Measurements from ENCODE around the gene MYBPC2.
"Not testable (repeated sequence)": the region's sequence is repeated elsewhere in the genome, so short reads cannot be mapped to it uniquely, and the experiment has no call there.

Gene MYBPC2

DNA sequence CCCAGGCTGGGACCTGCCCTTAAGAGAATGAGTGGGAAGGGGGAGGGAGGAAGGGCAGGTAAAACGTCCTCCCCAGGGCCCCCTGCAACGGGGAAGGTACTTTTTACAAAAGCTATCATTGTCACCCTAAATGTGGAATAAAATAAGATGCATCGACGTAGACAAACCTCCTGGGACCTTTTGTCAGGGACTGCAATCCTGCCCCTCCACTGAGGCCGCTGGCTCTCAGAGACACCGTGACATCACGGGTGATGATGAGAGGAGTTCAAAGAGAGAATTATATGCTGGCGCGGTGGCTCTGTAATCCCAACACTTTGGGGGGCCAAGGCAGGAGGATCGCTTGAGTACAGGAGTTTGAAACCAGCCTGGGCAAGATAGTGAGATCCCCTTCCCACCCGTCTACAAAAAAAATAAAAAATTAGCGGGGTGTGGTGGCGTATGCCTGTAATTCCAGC, 1.8 kb upstream of the MYBPC2 start:
- no peak for DNase-seq

GRCh38 chr19:50431343-50432220, 1.1 kb upstream of the MYBPC2 start:
- peak; percentile 88 for DNase-seq

DNA sequence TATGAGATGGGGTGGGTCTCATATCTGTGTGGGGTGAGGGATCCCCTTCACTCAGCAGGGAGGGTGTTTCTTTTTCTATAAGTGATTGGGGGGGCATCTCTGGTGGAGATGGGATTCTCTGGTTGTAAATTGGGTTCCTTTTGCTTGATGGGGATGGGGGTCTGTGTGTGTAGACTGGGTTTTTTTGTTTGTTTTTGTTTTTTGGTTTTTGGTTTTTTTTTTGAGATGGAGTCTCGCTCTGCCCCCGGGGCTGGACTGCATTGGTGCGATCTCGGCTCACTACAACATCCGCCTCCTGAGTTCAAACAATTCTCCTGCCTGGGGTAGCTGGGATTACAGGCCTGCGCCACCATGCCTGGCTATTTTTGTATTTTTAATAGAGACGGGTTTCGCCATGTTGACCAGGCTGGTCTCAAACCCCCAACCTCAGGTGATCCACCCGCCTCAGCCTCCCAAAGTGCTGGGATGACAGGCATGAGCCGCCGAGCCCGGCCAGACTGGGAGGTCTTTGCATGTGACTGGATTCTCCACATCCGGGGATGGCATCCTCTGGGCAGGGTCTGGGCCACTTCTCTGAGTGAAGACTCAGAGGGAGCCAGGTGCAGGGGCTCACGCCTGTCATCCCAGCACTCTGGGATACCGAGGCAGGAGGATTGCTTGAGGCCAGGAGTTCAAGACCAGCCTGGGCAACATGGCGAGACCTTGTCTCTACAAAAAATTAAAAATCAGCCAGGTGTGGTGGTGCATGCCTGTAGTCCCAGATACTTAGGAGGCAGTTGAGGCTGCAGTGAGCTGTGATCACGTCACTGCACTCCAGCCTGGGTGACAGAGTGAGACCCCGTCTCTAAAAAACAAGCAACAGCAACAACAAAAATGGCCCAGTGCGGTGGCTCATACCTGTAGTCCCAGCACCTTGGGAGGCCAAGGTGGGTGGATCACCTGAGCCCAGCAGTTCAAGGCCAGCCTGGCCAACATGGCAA, 799 bp downstream of the MYBPC2 start:
- DNase-seq: no peak

DNA sequence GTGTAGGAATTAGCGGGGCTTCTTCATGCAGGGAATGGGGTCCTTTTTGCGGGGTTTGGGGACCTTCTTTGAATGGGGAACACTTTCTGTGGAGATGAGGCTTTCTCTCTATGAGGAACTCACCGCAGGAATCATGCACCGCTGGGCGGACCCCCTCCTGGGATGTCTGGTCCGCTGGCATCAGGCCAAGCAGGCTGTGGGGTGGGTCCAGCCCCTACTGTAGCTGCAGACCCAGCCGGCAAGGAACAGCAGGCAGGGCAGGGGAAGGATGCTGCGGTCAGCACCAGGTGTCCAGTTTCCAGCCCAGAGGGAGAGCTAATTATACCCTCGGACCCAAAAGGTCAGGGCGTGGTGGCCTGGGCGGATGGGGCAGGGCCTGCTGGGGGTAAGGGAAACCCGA, 1.8 kb downstream of the MYBPC2 start:
- no peak for DNase-seq

DNA sequence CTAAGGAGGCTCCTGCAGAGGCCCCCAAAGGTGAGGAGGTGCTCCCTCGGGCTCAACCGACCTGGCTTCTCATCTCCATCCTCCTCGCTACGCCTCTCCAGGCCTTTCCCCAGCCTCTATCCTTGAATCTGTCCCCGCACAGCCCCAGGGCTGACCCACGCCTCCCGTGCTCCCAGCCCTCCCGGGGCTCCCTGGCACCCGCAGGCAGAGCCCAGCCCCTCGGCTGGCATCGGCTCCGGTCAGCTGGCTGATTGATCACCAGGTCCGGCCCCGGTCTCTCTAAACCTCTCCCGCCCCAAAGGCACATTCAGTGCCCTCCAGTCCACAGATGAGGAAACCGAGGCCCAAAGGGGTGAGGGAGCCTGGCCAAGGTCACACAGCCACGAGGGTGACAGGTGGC, 2.5 kb downstream of the MYBPC2 start:
- no peak for DNase-seq

- DNase-seq: no peak
Measured at GRCh38 chr19:50435627-50436026, 2.9 kb downstream of the MYBPC2 start.

DNA sequence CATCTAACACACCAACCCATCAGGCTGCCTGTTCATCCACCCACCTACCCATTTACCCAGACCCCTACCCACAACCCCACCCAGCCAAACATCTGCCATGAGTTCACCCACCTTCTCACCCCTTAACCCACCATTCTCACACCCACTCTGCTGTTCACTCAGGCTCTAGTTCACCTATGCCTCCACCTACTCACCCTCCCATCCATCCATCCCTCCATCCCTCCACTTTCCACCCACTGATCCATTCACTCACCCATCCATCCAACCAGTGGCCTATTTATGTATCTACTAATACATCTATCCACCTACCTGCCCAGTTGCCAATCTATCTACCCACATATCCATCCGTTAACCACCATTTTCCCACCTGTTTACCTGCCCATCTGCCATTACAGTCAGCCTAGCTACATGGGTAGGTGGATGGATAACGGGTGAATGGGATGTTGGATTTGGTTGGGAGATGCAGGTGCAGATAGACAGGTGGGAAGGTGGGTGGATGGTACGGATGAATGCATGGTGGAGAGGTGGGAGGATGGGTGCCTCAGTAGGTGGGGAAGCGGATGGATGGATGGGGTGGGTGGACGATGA, 5.3 kb downstream of the MYBPC2 start:
- DNase-seq: no peak

DNA sequence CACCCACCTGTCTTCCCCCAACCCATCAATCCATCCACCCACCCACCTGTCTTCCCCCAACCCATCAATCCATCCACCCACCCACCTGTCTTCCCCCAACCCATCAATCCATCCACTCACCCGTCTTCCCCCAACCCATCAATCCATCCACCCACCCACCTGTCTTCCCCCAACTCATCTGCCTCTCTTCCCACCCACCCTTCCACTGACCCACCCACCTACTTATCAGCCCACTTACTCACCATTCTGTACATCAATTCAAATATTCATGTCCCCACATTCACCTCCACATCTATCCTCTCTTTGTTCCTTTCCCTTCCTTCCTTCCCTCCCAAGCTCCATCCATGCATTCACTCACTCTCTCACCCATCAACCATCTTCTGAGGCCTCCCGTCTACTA, 6.4 kb downstream of the MYBPC2 start:
- DNase-seq: not testable (repeated sequence)

- no peak for DNase-seq
Measured at GRCh38 chr19:50444059-50444458, 11.4 kb downstream of the MYBPC2 start.

DNA sequence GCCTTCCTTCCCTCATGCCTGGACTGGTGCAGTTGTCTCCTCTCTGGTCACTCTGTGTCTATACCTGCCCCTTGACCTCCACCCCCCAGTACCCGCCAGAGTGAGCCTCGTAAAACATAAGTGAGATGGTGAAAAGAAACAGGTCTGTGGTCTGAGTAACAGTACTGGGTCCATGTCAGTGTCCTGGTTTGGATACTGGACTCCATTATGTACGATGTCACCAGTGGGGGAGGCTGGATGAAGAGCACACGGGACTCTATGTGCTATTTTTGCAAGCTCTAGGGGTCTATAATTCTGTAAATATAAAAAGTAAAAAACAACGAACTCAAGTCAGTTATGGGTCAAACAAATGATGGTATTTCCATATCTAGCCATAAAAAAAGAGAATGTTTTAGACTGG, 14.4 kb downstream of the MYBPC2 start:
- no peak for DNase-seq

DNA sequence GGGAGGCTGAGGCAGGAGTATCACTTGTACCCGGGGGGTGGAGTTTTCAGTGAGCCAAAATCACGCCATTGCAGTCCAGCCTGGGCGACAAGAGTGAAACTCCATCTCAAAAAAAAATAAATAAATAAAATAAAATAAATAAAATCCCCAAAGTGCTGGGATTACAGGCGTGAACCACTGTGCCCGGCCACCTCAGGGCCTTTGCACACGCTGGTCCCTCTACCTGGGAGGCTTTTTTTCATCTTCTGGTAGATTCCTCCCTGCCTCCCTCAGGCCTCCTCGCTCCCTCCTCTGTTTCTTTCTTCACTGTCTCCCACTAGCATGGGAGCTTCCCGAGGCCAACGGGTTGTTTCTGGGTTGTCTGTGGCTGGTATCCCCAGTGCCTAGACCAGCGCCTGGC, 15.1 kb downstream of the MYBPC2 start:
- no peak for DNase-seq

DNA sequence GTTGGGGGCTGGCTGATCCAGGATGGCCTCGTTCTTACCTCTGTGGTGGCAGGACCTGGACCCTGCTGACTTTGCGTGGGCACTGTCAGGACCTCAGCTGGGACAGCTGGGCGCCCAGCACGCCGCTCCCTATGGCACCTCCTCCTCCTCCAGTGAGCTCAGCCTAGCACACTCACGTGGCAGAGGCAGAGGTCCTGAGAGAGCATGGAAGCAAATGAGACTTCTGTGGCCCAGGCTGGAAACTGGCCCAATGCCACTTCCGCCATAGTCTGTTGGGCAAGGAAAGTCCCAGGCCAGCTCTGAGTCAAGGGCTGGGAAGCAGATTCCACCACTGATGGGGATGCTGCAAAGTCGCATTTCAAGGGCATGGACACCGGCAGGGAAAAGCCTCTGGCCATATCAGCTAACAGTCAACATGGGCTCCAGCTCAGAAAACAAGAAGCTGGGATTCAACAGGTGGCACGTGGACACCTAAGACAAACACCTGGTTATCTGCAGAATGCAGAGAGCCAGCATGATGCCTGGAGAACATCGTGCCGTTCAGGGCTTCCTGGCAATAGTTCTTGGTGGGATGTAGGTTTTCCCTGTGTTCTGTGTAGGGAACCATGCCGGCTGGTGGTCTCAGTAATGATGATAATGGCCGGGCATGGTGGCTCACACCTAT, 16.7 kb downstream of the MYBPC2 start:
- DNase-seq: no peak

DNA sequence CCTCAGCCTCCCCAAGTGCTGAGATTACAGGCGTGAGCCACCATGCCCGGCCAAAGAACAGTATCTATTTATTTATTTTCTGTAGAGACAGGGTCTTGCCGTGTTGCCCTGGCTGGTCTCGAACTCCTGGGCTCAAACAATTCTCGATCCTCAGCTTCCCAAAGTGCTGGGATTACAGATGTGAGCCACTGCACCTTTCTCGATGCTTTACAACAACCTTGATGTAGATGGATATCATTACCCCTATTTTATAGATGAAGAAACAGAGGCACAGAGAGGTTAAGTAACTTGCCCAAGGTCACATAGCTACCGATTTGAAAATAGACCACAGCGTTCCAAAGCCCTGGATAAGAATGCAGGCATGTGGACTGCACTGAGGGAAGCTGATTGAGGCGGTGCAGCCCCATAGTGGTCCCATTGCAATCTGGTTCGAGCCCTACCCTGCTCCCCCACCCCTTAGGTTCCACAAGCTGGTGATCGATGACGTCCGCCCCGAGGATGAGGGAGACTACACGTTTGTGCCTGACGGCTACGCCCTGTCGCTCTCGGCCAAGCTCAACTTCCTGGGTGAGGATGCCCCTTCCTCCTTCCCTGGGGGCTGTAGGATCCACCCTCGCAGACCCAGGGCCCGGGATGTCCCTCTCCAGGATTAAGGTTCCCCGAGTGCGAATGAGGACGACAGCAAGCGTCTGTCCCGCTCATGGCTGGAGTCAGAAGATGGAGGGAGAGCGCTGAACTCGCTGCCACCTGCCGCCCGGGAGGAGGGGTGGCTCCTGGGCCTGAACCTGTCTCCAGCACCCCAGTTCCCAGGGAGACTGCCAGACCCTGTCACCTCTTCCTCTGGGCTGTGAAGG, 17.9 kb downstream of the MYBPC2 start:
- no peak for DNase-seq

DNA sequence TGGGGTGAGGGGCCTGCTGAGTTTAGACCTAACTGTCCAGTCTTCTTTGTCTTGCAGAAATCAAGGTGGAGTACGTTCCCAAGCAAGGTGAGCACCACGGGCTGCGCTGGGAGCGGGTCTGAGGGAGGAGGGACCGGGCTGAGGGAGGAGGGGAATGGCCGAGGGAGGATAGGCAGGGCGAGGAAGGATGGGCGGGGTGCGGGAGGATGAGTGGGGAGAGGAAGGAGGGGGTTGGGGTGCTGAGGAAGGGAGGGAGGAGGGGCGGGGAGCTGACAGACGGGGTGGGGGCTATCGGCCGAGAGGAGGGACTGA, 18.5 kb downstream of the MYBPC2 start:
- no peak for DNase-seq

DNA sequence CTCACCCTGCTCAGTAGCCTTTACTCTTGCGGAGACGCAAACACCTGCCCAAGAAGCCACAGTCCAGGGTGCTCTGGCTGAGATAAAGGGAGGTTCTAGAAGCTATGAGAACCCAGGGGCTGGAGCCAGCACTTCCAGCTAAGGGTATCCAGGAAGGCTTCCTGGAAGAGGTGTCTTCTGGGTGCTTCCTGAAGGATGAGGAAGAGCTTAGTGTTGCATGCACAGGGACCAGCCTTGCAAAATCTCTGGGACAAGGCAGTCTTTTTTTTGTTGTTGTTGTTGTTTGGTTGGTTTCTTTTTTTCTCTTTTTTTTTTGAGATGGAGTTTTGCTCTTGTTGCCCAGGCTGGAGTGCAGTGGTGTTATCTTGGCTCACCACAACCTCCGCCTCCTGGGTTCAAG, 20.6 kb downstream of the MYBPC2 start:
- no peak for DNase-seq

- DNase-seq: no peak
Measured at GRCh38 chr19:50455992-50456391, 23.3 kb downstream of the MYBPC2 start.

DNA sequence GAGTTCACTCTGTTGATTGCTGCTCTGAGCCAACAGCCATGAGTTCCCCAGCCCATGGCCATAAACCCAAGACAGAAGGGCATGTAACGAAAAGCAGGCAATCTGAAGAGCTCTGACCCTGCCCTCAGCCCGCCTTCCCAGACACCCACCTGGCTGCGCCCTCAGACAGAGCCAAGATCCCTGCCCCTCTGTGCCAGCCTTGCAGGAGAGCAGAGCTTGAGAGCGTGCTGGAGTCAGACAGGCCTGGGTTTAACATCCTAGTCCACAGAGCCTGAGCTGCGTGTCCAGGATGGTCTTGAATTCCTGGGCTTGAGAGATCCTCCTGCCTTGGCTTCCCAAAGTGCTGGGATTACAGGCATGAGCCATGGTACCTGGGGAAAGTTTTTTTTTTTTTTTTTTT, 24.6 kb downstream of the MYBPC2 start:
- DNase-seq: no peak

- no peak for DNase-seq
Measured at GRCh38 chr19:50458396-50459066, 25.8 kb downstream of the MYBPC2 start.

- no peak for DNase-seq
Measured at GRCh38 chr19:50459067-50459456, 26.4 kb downstream of the MYBPC2 start.

GRCh38 chr19:50459638-50460037, 26.9 kb downstream of the MYBPC2 start:
- DNase-seq: no peak

DNA sequence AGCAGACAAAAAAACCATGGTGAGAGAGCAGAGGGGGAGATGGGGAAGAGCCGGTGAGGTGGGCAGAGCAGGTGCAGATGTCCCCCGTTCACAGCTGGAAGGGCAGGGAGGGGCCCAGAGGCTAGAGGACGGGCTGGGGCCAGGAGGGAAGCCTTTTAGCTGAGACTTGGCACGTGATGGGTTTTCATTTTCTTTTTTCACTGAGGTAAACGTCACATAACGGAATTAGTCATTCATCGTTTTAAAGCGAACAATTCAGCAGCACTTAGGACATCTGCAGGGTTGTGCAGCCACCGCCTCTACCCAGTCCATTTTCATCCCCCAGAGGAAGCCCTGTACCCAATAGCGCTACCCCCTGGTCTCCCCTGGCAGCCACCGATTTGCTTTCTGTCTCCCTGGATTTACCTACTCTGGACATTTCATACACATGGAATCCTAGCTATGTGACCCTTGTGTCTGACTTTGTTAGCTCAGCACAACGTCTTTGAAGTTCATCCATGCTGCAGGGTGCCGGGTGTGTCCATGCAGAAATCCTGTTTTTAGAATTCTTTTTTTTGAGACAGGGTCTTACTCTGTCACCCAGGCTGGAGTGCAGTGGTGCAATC, 27.6 kb downstream of the MYBPC2 start:
- peak; percentile 68 for DNase-seq

Data from activated CD4-positive, alpha-beta T cell treated with anti-CD3 and anti-CD28 coated beads, Interleukin-2, amount 50 U/mL, for 16 hours (primary cell).